Activated CD4-positive, CD25-positive, alpha-beta regulatory T cell treated with anti-CD3 and anti-CD28 coated beads, Interleukin-2, amount 50 U/mL, for 24 hours (primary cell): ENCODE results near the gene PLXNA4.
A peak's percentile ranks its signal among the peaks of the same experiment; 100 is the strongest.
"Not testable (repeated sequence)": the region's sequence is repeated elsewhere in the genome, so short reads cannot be mapped to it uniquely, and the experiment has no call there.

Source experiments
- ATAC-seq, 2 donors: fragments of 150-1000 bp; cut with Tn5 transposase; one replicate each; pipeline ENCODE4 v1.10.0; 2021; ENCODE audit warnings: mild to moderate bottlenecking in 1 of 2, moderate library complexity in 1 of 2

Gene PLXNA4

DNA sequence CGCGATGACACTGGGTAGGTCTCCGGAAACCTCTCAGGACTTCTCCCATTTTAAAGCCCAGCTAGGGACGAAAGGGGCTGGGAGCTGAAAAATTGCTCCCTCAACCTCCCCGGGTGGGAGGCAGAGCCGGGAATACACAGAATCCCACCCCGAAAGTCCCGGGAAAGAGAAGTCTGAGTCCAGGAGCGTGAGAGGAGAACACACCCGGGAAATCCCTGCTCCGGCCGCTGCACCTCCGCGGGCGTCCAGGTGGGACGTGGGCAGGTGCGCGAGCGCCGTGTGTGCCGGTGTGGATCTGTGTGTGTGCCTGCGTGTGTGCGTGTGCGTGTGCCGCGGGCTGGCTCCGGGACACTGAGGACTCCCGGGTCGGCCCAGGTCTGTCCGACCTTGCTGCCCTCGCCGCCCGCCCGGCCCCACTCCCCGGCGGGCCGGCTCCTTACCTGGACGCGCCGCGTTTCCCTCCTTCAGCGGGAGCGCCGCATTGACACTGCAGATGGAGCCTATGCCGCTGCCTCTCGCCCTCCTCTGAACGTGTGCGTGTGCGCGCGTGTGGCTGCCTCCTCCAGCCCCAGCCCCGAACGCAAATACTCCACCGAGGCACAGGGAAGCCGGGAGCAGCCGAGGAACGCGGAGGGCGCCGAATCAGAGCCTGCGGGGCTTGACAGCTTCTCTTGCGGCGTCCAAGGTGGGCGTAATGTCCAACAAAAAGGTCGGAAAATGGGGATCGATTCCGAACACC is at the start of gene PLXNA4:
Gene PLXNA4, minus strand, starts transcription at position 489 of the 739 bp plus-strand sequence. CDS start 67,777 bp downstream, outside the sequence.
- peak in 1 of 2 donors; percentile 9 for ATAC-seq

DNA sequence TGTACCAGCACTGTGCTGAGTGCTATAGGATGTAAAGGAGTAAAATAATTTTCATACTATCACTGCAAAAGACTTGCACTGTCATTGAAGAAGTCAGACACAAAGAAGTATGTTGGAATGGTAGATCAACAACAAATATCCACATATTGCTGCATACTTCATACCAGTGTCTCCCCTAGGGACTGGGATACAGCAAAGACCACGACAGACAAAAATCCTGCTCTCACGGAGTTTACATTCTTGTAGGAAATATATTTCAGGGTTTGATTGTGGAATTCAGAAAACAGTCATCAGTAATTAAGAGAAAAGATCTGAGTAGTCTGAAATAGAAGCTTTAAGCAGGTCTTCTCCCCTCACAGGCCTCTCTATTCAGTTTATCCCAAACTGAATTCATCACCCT is 49.4 kb upstream of the PLXNA4 start:
- no peak for ATAC-seq

DNA sequence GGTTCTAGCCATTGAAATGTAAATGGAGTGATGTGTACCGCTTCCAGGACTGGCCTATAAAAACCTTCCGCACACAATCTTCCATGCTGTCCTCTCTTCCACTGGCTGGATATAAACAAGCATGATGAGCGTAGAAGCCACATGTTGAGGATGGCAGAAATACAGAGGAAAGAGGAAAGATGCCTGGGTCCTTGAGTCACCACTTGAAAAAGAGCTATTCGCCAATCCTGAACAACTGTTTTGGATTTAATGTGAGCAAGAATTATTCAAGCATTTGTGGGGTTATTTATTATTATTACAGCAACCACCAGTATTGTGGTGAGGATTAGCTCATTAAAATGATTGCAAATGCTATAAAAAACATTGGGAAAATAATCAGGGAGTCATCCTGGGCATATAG is 45.8 kb upstream of the PLXNA4 start:
- ATAC-seq, result no peak

DNA sequence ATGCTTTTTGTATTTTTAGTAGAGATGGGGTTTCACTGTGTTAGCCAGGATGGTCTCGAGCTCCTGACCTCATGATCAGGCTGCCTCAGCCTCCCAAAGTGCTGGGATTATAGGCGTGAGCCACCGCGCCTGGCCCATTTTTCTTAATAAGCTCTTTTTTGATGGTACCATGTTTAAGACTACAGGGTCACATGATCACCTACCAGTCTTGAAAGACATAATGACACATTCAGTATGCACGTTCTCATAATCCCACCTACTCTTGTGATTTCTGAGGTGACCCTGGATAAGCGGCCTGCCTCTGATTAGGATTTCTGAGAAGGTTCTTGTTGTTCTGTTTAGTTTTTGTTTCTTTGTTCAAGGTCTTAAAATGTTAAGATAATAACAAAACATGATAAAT is 43.7 kb upstream of the PLXNA4 start:
- ATAC-seq, result no peak

- ATAC-seq, result no peak
Observed at GRCh38 chr7:132618956-132619305, 42.7 kb upstream of the PLXNA4 start.

DNA sequence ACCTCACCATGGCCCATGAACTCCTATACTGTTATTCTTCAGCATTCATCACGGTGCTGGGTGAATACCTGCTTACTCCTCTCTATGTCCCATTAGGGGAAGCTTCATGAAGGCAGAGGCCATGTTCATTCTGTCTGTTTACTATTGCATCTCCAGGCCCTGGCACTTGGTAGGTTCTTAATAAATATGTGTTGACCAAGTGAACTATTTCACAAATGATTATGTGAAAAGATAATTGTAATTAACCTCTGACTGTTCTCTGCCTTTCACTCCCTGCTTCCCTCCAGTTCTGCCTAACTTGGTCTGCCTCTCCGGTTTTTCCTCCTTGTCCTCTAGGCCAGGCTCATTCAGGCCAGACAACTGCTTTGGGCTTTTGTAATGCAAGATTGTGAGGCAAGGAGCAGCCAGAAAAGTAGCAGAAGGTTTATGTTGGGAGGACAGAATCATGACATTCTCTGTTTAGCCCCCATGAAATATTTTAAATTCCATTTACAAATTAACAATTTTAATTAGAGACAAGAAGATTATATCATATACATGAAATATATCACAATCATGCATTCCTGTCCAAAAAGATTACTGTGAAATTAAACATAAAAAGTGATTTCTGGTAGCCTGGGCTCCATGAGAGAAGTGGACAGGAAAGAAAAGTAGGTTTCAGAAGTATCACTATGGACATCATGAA is 42.1 kb upstream of the PLXNA4 start:
- ATAC-seq, result no peak

GRCh38 chr7:132614428-132615318 is 38.4 kb upstream of the PLXNA4 start:
- no peak for ATAC-seq

DNA sequence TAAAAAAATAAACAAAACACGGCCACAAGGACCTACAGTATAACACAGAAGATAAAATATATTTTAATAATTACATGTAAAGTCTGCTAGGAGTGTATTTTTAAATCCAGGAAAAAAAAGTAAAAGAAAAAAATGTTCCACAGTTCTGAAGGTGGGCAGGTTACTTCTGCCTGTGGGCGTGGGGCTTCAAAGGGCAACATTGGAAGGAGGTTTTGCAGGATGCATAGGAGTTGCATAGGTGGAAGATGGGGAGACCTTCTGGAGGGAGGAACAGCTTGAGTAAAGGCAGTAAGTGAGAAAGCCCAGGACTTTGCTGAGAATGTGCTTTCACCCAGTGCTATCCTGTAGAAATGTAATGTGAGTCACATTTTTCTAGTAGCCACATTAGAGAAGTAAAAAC is 37.5 kb upstream of the PLXNA4 start:
- ATAC-seq, result no peak

GRCh38 chr7:132610995-132611394 is 34.7 kb upstream of the PLXNA4 start:
- ATAC-seq, result no peak

- ATAC-seq, result no peak
Observed at GRCh38 chr7:132609906-132610520, 33.7 kb upstream of the PLXNA4 start.

- no peak for ATAC-seq
Observed at GRCh38 chr7:132609222-132609621, 33.0 kb upstream of the PLXNA4 start.

DNA sequence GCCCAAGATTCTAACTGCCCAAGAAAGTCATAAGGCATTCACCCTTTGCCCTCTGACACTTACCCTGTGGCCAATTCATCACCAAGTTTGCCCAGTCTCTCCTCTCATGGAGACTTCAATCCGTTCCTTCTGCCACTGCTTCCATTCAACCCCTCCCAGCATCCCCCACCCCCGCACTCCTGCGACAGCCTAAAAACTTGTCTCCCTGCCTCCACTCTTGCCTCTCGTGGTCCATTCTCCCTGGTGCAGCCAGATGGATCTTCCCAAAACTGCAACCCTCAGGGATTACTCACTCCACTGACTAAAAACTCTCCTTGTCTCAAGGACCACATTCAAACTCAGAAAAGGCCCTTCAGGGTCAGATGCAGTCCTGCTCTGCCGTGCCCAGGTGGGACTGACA is 32.3 kb upstream of the PLXNA4 start:
- no peak for ATAC-seq

DNA sequence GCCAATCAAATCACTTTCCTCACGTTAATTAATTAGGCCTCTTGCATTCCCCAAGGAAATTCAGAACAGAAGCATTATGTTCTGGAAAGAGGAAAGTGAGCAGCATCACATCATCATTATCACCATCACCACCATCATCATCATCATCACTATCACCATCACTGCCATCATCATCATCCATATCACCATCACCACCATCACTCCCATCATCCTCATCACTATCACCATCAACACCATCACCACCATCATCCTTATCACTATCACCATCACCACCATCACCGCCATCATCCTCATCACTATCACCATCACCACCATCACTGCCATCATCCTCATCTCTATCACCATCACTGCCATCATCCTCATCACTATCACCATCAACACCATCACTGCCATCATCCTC is 31.4 kb upstream of the PLXNA4 start:
- ATAC-seq, result no peak

DNA sequence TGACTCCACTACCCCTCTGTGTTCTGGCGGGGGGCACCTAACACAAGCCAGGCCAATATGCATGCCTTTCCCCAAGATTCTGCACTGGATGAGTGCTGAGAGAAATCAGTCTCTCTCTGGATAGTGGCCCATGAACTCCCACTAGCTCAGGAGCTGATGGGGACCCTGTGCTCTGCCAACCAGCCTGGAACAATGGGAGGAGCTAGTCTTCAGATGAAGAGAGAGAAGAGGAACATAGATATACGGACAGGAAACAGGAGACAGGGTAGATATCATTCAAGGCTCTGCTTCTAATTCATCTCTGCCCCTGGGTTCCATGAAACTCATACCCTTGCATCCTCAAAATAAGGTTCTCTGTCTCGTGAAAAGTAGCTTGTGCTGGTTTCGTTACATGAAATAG is 27.9 kb upstream of the PLXNA4 start:
- no peak for ATAC-seq

- ATAC-seq, result no peak
Observed at GRCh38 chr7:132603220-132603833, 27.1 kb upstream of the PLXNA4 start.

DNA sequence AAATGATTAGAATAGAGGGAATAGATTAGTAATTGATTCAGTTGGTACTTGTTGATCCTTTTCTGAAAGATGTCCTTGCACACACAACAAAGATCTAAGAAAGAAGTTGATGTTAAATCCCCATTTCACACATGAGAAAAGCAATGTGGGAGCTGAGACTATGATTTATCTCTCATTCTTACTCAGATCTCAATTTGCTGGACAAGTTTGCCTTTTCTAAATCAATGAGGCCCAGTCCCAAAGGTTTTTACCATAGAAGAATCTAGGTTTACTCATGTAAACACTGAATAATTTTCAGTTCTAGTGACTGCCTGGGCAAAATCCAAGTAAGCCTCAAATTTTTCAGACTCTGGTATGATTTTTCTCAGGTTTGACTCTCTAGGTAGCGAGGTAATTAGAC is 25.5 kb upstream of the PLXNA4 start:
- no peak for ATAC-seq

DNA sequence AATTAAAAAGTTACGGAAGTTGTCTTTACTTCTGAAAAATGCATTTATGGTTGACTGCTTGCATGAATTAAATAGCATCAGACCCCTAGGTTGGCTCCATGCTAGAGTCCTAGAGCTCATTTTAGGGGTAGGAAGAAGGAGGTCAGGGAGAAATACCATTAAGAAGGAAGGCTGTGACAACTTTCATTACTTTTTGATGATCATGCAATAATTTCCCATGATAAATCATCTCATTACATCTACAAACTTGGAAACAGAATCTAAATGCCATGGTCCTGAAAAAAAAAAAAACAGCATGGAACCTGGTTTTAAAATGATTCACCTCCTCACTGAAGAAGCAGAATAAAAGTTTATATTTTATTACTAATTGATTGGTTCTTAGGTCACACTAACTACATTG is 20.3 kb upstream of the PLXNA4 start:
- no peak for ATAC-seq

- not testable (repeated sequence) for ATAC-seq
Observed at GRCh38 chr7:132594741-132595140, 18.5 kb upstream of the PLXNA4 start.

DNA sequence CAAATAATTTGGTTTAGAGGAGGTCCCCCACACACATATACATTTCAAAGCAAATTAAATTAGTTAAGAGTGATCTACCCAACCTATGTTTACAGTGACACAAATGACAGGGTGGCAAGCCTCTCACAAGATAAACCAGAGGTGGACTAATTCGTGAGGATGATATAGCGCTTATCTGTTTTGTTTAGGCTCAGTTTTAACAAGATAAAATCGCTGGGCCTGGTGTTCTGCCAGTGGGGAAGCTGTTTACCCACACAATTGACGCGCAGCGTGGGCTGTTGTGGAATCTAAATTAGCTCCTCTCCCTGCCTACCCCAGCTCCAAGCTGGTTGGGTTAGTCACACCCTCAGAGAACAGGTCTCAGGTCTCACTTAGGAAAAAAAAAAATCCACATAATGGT is 16.7 kb upstream of the PLXNA4 start:
- no peak for ATAC-seq

- no peak for ATAC-seq
Observed at GRCh38 chr7:132592231-132592920, 16.1 kb upstream of the PLXNA4 start.

GRCh38 chr7:132590162-132590561 is 13.9 kb upstream of the PLXNA4 start:
- no peak for ATAC-seq

- ATAC-seq, result no peak
Observed at GRCh38 chr7:132588596-132588995, 12.3 kb upstream of the PLXNA4 start.
